Activated T-cell treated with anti-CD3 and anti-CD28 coated beads for 1 hour (primary cell): ENCODE results near the gene ABLIM3.

Experiments
- DNase-seq: peaks from one replicate; pipeline ENCODE4 v3.0.0-alpha.2; 2020; ENCODE audit warnings: low read depth

Gene ABLIM3

GRCh38 chr5:149219584-149219983 lies 78.3 kb downstream of the ABLIM3 start:
- DNase-seq = no peak

GRCh38 chr5:149220750-149221149 lies 79.5 kb downstream of the ABLIM3 start:
- DNase-seq = no peak

GRCh38 chr5:149221326-149221725 lies 80.0 kb downstream of the ABLIM3 start:
- no peak for DNase-seq

GRCh38 chr5:149221731-149222342 lies 80.5 kb downstream of the ABLIM3 start:
- no peak for DNase-seq

- DNase-seq = no peak
Measured at GRCh38 chr5:149223081-149223848, 82.0 kb downstream of the ABLIM3 start.

- DNase-seq = no peak
Measured at GRCh38 chr5:149224282-149224681, 83.0 kb downstream of the ABLIM3 start.

- no peak for DNase-seq
Measured at GRCh38 chr5:149227168-149227826, 86.0 kb downstream of the ABLIM3 start.

GRCh38 chr5:149228618-149229297 lies 87.5 kb downstream of the ABLIM3 start:
- DNase-seq = no peak

- DNase-seq = no peak
Measured at GRCh38 chr5:149229298-149229937, 88.1 kb downstream of the ABLIM3 start.

- no peak for DNase-seq
Measured at GRCh38 chr5:149235841-149236240, 94.5 kb downstream of the ABLIM3 start.

- no peak for DNase-seq
Measured at GRCh38 chr5:149237662-149238061, 96.4 kb downstream of the ABLIM3 start.

GRCh38 chr5:149238540-149238939 lies 97.2 kb downstream of the ABLIM3 start:
- DNase-seq = no peak

- no peak for DNase-seq
Measured at GRCh38 chr5:149239917-149240316, 98.6 kb downstream of the ABLIM3 start.

GRCh38 chr5:149240354-149240998 lies 99.2 kb downstream of the ABLIM3 start:
- peak; percentile 67 for DNase-seq

GRCh38 chr5:149242339-149242738 lies 101.0 kb downstream of the ABLIM3 start:
- no peak for DNase-seq

- no peak for DNase-seq
Measured at GRCh38 chr5:149246906-149247305, 105.6 kb downstream of the ABLIM3 start.

- no peak for DNase-seq
Measured at GRCh38 chr5:149247726-149248125, 106.4 kb downstream of the ABLIM3 start.

GRCh38 chr5:149251546-149251945 lies 110.3 kb downstream of the ABLIM3 start:
- no peak for DNase-seq

GRCh38 chr5:149254506-149254905 lies 113.2 kb downstream of the ABLIM3 start:
- DNase-seq = no peak

GRCh38 chr5:149256451-149256850 lies 115.2 kb downstream of the ABLIM3 start:
- no peak for DNase-seq

- no peak for DNase-seq
Measured at GRCh38 chr5:149257131-149257530, 115.8 kb downstream of the ABLIM3 start.
